GM12864 (cell line): ENCODE data around the gene SERPINF2.
"Not testable (repeated sequence)": the region's sequence is repeated elsewhere in the genome, so short reads cannot be mapped to it uniquely, and the experiment has no call there.

Experiments used
- DNase-seq: peaks from one replicate; pipeline ENCODE4 v3.0.0-alpha.2; 2011; ENCODE audit warnings: low read depth
- H3K4me3 ChIP-seq: 2 replicates; pipeline ENCODE4 v1.5.1; 2011; ENCODE audit warnings: mild to moderate bottlenecking, low read depth, low read length, control low read depth
- TF ChIP-seq, protein P1 (sequence below): IDR thresholded peaks from 2 replicates; pipeline ENCODE4 v1.5.1; 2011; ENCODE audit warnings: low read depth, mild to moderate bottlenecking, moderate library complexity, low read length, control low read depth, inconsistent platforms; ENCODE audit errors: missing control alignments

The SERPINF2 gene

DNA sequence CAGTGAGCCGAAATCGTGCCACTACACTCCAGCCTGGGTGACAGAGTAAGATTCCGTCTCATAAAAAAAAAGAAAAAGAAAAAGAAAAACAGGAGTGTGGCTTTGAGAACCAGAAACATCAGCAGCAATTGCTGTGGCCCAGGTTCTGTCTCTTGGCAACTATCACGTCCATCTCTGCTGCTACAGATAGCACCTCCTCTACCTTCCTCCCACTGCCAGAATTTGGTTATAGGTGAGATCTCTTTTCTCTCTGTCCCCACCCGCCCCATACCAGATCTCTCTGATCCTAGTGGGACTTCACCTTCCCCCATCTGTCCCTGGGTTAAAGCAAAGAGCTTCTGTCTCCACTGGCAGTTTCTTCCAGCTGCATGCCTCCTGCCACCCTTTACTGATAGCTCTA is 35.6 kb upstream of the SERPINF2 start:
- TF ChIP-seq, protein P1, sequence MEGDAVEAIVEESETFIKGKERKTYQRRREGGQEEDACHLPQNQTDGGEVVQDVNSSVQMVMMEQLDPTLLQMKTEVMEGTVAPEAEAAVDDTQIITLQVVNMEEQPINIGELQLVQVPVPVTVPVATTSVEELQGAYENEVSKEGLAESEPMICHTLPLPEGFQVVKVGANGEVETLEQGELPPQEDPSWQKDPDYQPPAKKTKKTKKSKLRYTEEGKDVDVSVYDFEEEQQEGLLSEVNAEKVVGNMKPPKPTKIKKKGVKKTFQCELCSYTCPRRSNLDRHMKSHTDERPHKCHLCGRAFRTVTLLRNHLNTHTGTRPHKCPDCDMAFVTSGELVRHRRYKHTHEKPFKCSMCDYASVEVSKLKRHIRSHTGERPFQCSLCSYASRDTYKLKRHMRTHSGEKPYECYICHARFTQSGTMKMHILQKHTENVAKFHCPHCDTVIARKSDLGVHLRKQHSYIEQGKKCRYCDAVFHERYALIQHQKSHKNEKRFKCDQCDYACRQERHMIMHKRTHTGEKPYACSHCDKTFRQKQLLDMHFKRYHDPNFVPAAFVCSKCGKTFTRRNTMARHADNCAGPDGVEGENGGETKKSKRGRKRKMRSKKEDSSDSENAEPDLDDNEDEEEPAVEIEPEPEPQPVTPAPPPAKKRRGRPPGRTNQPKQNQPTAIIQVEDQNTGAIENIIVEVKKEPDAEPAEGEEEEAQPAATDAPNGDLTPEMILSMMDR, result no peak
- no peak for DNase-seq

DNA sequence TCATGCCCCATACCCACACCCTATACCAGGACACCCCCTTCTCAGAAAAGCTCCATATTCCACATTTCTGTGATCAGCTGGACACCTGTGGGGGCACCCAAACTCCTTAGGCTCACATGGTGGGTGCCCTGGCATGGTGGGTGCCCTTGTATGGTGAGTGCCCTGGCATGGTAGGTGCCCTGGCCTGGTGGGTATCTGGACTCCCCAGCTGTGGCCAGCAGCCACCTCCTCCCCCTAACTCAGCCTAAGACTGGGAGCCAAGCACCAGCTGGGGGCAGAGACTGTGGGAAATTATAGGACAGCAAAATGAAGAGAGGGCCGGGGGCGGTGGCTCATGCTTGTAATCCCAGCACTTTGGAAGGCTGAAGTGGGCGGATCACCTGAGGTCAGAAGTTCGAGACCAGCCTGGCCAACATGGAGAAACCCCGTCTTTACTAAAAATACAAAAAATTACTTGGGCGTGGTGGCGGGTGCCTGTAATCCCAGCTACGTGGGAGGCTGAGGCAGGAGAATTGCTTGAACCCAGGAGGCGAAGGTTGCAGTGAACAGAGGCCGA is 33.8 kb upstream of the SERPINF2 start:
- not testable (repeated sequence) for H3K4me3 ChIP-seq, DNase-seq

More for the DNA sequence above, 35.6 kb upstream of the SERPINF2 start:
- H3K4me3 ChIP-seq, result no peak overlapping the region

DNA sequence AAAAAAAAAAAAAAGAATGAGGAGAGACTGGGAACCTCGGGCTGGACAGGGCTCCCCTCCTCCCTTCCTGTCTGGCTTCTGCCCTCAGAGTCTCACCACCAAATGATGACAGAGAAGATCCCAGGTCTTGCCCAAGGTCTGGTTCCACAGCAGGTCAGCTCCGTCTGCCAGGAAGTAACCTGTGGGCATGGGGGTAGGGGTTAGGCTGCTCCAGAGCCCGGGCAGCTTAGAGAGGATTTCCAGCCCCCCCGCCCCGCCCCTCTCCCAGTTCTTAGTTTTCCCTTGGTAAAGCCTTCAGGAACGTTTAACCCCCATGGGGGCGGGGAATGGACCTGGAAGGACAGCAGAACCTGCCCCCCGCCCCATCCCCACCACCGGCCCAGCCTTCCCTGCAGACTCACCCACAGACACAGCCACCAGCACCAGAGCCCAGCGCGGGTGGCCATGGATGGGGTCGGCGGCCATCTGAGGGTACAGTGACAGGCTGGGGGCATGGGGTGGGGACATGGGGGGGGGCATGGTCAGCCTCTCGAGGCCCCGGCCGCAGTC is 33.2 kb upstream of the SERPINF2 start:
- no peak for DNase-seq
- TF ChIP-seq, protein P1, result no peak
- no peak overlapping the region for H3K4me3 ChIP-seq

DNA sequence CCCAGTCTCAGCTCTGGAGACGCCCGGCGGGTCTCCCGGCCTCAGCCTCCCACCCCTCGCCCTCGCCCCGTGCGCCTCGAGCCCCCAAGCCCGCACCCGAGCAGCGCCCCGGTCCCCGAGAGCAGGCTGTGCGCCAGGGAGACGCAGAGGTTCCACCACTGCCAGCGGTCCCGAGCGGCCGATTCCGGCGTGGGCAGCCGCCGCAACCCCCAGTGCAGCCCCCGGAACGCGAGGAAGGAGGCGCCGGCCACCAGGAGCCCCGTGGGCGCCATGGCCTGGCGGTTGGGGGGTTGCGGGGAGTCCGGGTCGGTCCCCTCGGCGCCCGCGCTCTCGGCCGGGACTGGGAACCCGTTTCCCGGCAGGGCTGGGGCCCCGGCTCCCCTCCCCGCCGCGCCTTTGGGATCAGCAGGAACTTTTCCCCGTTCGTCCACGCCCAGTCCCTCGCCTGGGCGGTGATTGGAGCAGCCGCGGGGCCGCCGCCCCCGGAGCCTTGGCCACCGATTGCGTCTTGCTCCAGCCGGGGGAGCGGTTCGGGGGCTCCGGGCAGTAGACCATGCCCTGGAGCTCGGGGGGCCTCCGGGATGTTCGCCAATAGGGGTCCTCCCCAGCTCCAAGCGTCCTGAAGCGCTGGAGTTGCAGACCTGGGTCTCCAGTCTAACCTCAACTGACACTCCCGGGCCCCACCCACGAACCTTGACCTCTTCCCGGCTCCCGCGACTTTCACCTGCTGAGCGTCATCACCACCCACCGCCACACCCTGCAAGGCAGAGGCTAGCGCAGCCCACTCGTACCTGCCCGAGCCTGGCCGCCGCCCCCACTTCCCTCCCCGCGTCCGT is 32.5 kb upstream of the SERPINF2 start, which contains the start of gene TLCD2:
TSS of gene TLCD2 (minus strand) at position 407 of the 836 bp plus-strand sequence. CDS start at position 272, 135 bp downstream.
- DNase-seq, result no peak
- TF ChIP-seq, protein P1, result no peak
- H3K4me3 ChIP-seq, result peak within 1 kb of the TSS; percentile 53

DNA sequence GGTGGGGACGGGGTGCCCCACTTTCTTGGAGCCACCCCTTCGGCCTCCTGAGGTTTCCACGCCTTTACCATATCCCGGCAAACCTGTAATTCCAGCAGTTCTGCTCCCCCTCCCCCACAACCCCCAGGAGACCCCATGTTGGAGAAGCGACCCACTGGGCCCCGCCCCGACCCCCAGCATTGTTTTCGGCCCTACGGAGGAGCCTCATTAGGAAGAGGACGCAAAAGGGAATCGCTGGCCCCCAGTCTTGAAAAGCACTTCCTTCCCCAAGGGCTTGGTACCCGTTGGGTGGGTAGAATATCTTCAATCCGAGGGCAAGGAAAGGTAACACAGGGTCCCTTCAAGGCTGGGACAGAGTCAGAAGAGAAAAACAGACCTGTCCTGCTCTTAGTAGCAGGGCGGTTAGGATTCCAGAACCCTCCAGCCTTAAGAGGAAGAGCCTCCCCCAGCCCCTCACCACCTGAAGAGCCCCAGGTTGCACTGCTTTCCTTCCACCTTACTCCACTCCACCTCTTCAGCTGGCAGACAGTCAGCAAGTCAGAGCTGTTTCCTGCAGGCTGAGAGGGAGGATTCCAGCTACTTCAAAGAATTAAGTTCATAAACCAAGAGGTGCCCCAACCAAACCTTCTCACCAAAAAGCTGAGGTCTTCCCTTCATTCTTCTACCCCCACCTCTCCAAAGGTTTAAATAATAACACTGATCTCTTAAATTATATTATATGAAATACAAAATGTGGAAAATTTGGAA is 31.7 kb upstream of the SERPINF2 start:
- DNase-seq, result no peak
- no peak overlapping the region for H3K4me3 ChIP-seq
- TF ChIP-seq, protein P1, result no peak

DNA sequence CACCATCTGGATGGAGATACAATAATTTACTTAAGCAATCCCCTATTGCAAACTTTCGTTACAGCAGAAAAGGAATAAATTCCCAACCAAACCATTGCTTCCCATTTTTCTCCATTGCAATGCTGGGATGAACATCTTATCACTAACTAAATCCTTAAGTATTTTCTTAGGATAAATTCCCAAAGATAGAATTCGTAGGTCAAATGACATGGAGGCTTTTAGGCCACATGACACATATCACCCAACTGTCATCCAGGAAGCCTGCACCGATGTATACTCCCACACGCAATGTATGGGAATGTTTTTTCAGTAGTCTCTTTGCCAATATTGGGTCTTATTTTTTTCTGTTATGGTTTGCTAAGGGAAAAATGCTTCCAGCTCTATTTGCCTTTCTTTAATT is 30.9 kb upstream of the SERPINF2 start:
- DNase-seq, result no peak
- TF ChIP-seq, protein P1, result no peak
- no peak overlapping the region for H3K4me3 ChIP-seq

DNA sequence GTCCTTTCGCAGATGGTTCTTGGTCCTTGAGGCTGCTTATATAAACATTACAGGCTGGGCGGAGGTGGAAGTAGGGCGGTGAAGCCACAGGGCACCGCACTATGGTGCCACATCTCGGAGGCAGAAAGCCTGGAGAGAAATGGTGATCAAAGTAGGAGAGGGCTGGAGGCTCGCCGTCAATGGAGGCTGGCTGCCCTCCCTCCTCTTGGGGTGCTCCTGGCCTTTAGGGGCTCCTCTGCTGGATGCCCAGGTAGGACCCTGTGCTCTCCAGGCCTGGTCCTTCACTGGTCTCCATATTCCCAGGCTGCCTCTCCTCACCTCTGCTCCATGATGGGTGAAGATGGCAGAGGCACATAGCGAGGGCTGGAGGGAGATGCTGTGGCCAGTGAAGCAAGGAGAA is 30.4 kb upstream of the SERPINF2 start:
- TF ChIP-seq, protein P1, result no peak
- DNase-seq, result no peak
- H3K4me3 ChIP-seq, result no peak overlapping the region
